ENCODE measurements around the gene GLYR1. TPM values are rescaled to one million over a fixed set of nuclear protein-coding genes. Genes with fewer than 3 reads are reported as not detected.

Gene GLYR1
- polyA plus RNA-seq (2011; rRNA removed) = 33.8 and 37.1 TPM in 2 replicates
- polyA plus RNA-seq (2012; cell fraction: cytosol; rRNA removed) = 34.8 and 41.3 TPM in 2 replicates
- polyA plus RNA-seq (2012; cell fraction: nucleus; rRNA removed) = 61.4 and 66.8 TPM in 2 replicates
- 52.0 to 55.1 TPM (median 54.5 TPM) in 3 replicates for polyA plus RNA-seq (2017; fragmentation: RNase III; extraction: RNeasy Plus Mini Kit Qiagen cat#74134 plus additional on column Dnase treatment)
- polyA minus RNA-seq (2011; rRNA and poly(A)+ RNA removed) = 26.4 and 29.3 TPM in 2 replicates

GRCh38 chr16:4846901-4847773 is at the start of gene GLYR1, which contains the start of gene UBN1:
GLYR1 (minus strand) TSS chr16:4847288; CDS start chr16:4847265, 23 bp downstream.
UBN1 (plus strand) TSS chr16:4847481; CDS start chr16:4852918, 5,437 bp downstream.
- Histone ChIP-seq H3K4me3 (peak within 1 kb of the TSS; percentile 87), H3K4me1 (peaks cover 45% of the 10 kb centered on the region), H3K9me3 (no peaks in the 10 kb centered on the region), H3K4me2 (peak within 1 kb of the TSS; percentile 92), H3K27ac (peak within 1 kb of the TSS; percentile 85 to 96)
- ChIA-PET POLR2A (interaction anchor here (0.6 to 1.6 kb wide), 6 partner anchors 10 to 111 kb away, joined by 3 to 7 read pairs (median 4); partner anchors contain the start of genes ROGDI and SEC14L5), CTCF (interaction anchor here (1.0 to 1.3 kb wide), 4 partner anchors 10 to 22 kb away, joined by 3 to 5 read pairs (median 4); no protein-coding TSS in a partner anchor)
- 0% methylated on average over 9 of the region's 126 CpGs for WGBS (ENCODE audit: missing lambda C conversion rate)
- no peak for FAIRE-seq
- DNase-seq (ENCODE audit: low read depth in 1 of 2, low spot score in 1 of 2) = peak; percentile 89 to 97
- ATAC-seq = peak; percentile 93 to 96
- 0 out of 2 replicates have a peak, but pooled peaks have one; percentile 29 for TF ChIP-seq MYC (IDR thresholded peaks at IDR 0.05; ENCODE audit: borderline replicate concordance, low read length)
- TF ChIP-seq HES2 (IDR thresholded peaks at IDR 0.05) = no peak
- no peak for TF ChIP-seq ZC3H11A (IDR thresholded peaks at IDR 0.05)
- TF ChIP-seq RCOR1 (IDR thresholded peaks at IDR 0.05; ENCODE audit: low read depth, low read length) = no peak
- no peak for TF ChIP-seq ZFP36 (IDR thresholded peaks at IDR 0.05; ENCODE audit: borderline replicate concordance, partially characterized antibody)
- TF ChIP-seq USF2 (IDR thresholded peaks at IDR 0.05) = peak; percentile 100
- peak; percentile 86 for TF ChIP-seq PHF8 (IDR thresholded peaks at IDR 0.05; ENCODE audit: borderline replicate concordance, low read depth)
- TF ChIP-seq HDAC2 (IDR thresholded peaks at IDR 0.05) = 0 out of 2 replicates have a peak, but pooled peaks have one; percentile 63
- TF ChIP-seq EHMT2 (IDR thresholded peaks at IDR 0.05; ENCODE audit: low read depth) = no peak
- no peak for TF ChIP-seq HOXA7 (CRISPR knock-in tag; IDR thresholded peaks at IDR 0.05)
- TF ChIP-seq KDM5A (IDR thresholded peaks at IDR 0.05) = peak; percentile 91
- 0 out of 2 replicates have a peak, but pooled peaks have one; percentile 0 for TF ChIP-seq PBX3 (IDR thresholded peaks at IDR 0.05)
- TF ChIP-seq NR3C1 (IDR thresholded peaks at IDR 0.05) = no peak
- TF ChIP-seq FOSL2 (IDR thresholded peaks at IDR 0.05) = no peak
- peak; percentile 59 for TF ChIP-seq FOSL2 (CRISPR knock-in tag; IDR thresholded peaks at IDR 0.05)
- TF ChIP-seq RNF2 (IDR thresholded peaks at IDR 0.05; ENCODE audit: borderline replicate concordance, low read depth) = no peak
- TF ChIP-seq EHF (CRISPR knock-in tag; IDR thresholded peaks at IDR 0.05) = no peak
- TF ChIP-seq TP53 (CRISPR knock-in tag; IDR thresholded peaks at IDR 0.05) = no peak
- no peak for TF ChIP-seq KDM1A (IDR thresholded peaks at IDR 0.05; ENCODE audit: low read depth)
- peak; percentile 10; the same call in 1 of the 2 replicates for TF ChIP-seq HMGXB4 (CRISPR knock-in tag; IDR thresholded peaks at IDR 0.05; ENCODE audit: borderline replicate concordance)
- TF ChIP-seq SMC3 (IDR thresholded peaks at IDR 0.05) = no peak
- TF ChIP-seq CBX2 (IDR thresholded peaks at IDR 0.05; ENCODE audit: borderline replicate concordance, low read depth) = no peak
- peak; percentile 41 to 64; a peak in 3 of 5 replicates for TF ChIP-seq JUN (IDR thresholded peaks at IDR 0.05)
- TF ChIP-seq E2F6 (IDR thresholded peaks at IDR 0.05; ENCODE audit: borderline replicate concordance, low read depth) = no peak
- TF ChIP-seq JUNB (IDR thresholded peaks at IDR 0.05) = no peak
- no peak for TF ChIP-seq HOXB5 (CRISPR knock-in tag; IDR thresholded peaks at IDR 0.05)
- TF ChIP-seq ESRRA (IDR thresholded peaks at IDR 0.05; ENCODE audit: borderline replicate concordance, low read length) = no peak
- TF ChIP-seq CHD2 (IDR thresholded peaks at IDR 0.05; ENCODE audit: low read length, partially characterized antibody) = no peak
- no peak for TF ChIP-seq REST (IDR thresholded peaks at IDR 0.05)
- peak; percentile 7; the same call in 1 of the 2 replicates for TF ChIP-seq TFCP2L1 (CRISPR knock-in tag; IDR thresholded peaks at IDR 0.05)
- no peak for TF ChIP-seq RAD21 (conservative IDR thresholded peaks at IDR 0.05 in 1 of 2, IDR thresholded peaks at IDR 0.05 in 1 of 2)

Data from A549 (cell line).